Jurkat, Clone E6-1 (cell line): ENCODE measurements around the gene PROCA1.
"Not testable (repeated sequence)": the region's sequence is repeated elsewhere in the genome, so short reads cannot be mapped to it uniquely, and the experiment has no call there.

Source experiments
- DNase-seq: peaks from one replicate; pipeline ENCODE4 v3.0.0-alpha.2; 2011; ENCODE audit warnings: low read depth, low spot score
- H3K4me3 ChIP-seq: 2 replicates; pipeline ENCODE4 v1.5.1; 2011; ENCODE audit warnings: mild to moderate bottlenecking, low read length, control low read depth, moderate library complexity

The PROCA1 gene

GRCh38 chr17:28700278-28700677 is 11.4 kb downstream of the PROCA1 start:
- DNase-seq = no peak

GRCh38 chr17:28698253-28698941 is 13.3 kb downstream of the PROCA1 start:
- no peak overlapping the region for H3K4me3 ChIP-seq
- DNase-seq = no peak

More at GRCh38 chr17:28700278-28700677, 11.4 kb downstream of the PROCA1 start:
- H3K4me3 ChIP-seq = no peak overlapping the region

GRCh38 chr17:28693869-28694268 is 17.8 kb downstream of the PROCA1 start:
- DNase-seq = no peak
- no peak overlapping the region for H3K4me3 ChIP-seq

- DNase-seq = no peak
- H3K4me3 ChIP-seq = no peak overlapping the region
These were observed 22.7 kb downstream of the PROCA1 start for GRCh38 chr17:28689011-28689410.

- DNase-seq = no peak
- H3K4me3 ChIP-seq = no peak overlapping the region
These were observed 23.2 kb downstream of the PROCA1 start for GRCh38 chr17:28688481-28688880.

GRCh38 chr17:28686296-28686695 is 25.4 kb downstream of the PROCA1 start:
- DNase-seq = no peak
- no peak overlapping the region for H3K4me3 ChIP-seq

GRCh38 chr17:28685366-28685765 is 26.3 kb downstream of the PROCA1 start:
- no peak for DNase-seq
- no peak overlapping the region for H3K4me3 ChIP-seq

- DNase-seq = no peak
- no peak overlapping the region for H3K4me3 ChIP-seq
These were observed 26.7 kb downstream of the PROCA1 start for GRCh38 chr17:28684963-28685362.

- no peak for DNase-seq
- H3K4me3 ChIP-seq = no peak overlapping the region
These were observed 29.0 kb downstream of the PROCA1 start for GRCh38 chr17:28682655-28683054.

- no peak for DNase-seq
- no peak overlapping the region for H3K4me3 ChIP-seq
These were observed 35.7 kb downstream of the PROCA1 start for GRCh38 chr17:28675980-28676379.

GRCh38 chr17:28675490-28675889 is 36.2 kb downstream of the PROCA1 start:
- no peak overlapping the region for H3K4me3 ChIP-seq
- no peak for DNase-seq

GRCh38 chr17:28669918-28670317 is 41.8 kb downstream of the PROCA1 start:
- no peak for DNase-seq
- no peak overlapping the region for H3K4me3 ChIP-seq

- no peak for DNase-seq
- no peak overlapping the region for H3K4me3 ChIP-seq
These were observed 43.8 kb downstream of the PROCA1 start for GRCh38 chr17:28667870-28668269.

GRCh38 chr17:28665994-28666393 is 45.7 kb downstream of the PROCA1 start:
- DNase-seq = no peak
- H3K4me3 ChIP-seq = no peak overlapping the region

GRCh38 chr17:28663723-28664122 is 48.0 kb downstream of the PROCA1 start:
- no peak overlapping the region for H3K4me3 ChIP-seq
- DNase-seq = no peak

- peak overlapping the region; percentile 98 for H3K4me3 ChIP-seq
- no peak for DNase-seq
These were observed 49.2 kb downstream of the PROCA1 start for GRCh38 chr17:28662527-28662829.

- DNase-seq = peak; percentile 77
- peak within 1 kb of the TSS; percentile 98 for H3K4me3 ChIP-seq
These were observed 49.8 kb downstream of the PROCA1 start, which contains the start of the genes SDF2 and SUPT6H for GRCh38 chr17:28661635-28662526. SDF2 (minus strand) TSS chr17:28661906; CDS start chr17:28661876, 30 bp downstream. SUPT6H (plus strand) TSS chr17:28662205; CDS start chr17:28673402, 11,197 bp downstream.

- H3K4me3 ChIP-seq, DNase-seq: not testable (repeated sequence)
These were observed 52.2 kb downstream of the PROCA1 start for GRCh38 chr17:28659497-28659881.

GRCh38 chr17:28658766-28659496 is 52.8 kb downstream of the PROCA1 start:
- DNase-seq, H3K4me3 ChIP-seq: not testable (repeated sequence)

- not testable (repeated sequence) for DNase-seq, H3K4me3 ChIP-seq
These were observed 53.3 kb downstream of the PROCA1 start for GRCh38 chr17:28658342-28658741.
